IMR-90 (cell line): ENCODE measurements around the gene ANXA1. TPM values are rescaled to one million over a fixed set of nuclear protein-coding genes. Genes with fewer than 3 reads are reported as not detected.

ENCODE experiments used
- ATAC-seq: fragments of 200-7000 bp; cut with Tn5 transposase; 2 replicates; pipeline ENCODE4 v1.9.1; 2020; ENCODE audit warnings: low read depth, mild to moderate bottlenecking, moderate library complexity
- BruUV-seq: library from RNA; stranded (reverse); fragments of 400-500 nt; replicated peaks from 2 replicates; lab custom pipeline; 2021; lab: Mats Ljungman, UMichigan
- CTCF ChIA-PET: fragments of 300-600 bp; formaldehyde crosslinking; extraction: SDS; loops from one replicate; lab custom pipeline; 2021; ENCODE audit warnings: antibody characterized with exemption; lab: Yijun Ruan, JAX
- POLR2A ChIA-PET: fragments of 300-600 bp; sonication (Branson Sonifier 250); formaldehyde crosslinking; loops from one replicate; lab custom pipeline; 2022; ENCODE audit warnings: antibody characterized with exemption; ENCODE audit not compliant: unreplicated experiment; lab: Charles Lee
- DNase-seq: peaks from one replicate; pipeline ENCODE4 v3.0.0; 2013
- H2AFZ ChIP-seq: replicated peaks from 2 replicates; pipeline ENCODE3; 2013; ENCODE audit warnings: low read length, mild to moderate bottlenecking; ENCODE audit not compliant: poor library complexity
- H2AK5ac ChIP-seq: 2 replicates; pipeline ENCODE4 v1.6.1; 2013; ENCODE audit warnings: low read depth, low read length, inconsistent platforms
- H2AK9ac ChIP-seq: replicated peaks from 2 replicates; pipeline ENCODE3; 2013; ENCODE audit warnings: mild to moderate bottlenecking, low read depth, low read length, moderate library complexity; ENCODE audit not compliant: poor library complexity
- H2BK120ac ChIP-seq: 2 replicates; pipeline ENCODE4 v1.6.1; 2013; ENCODE audit warnings: low read depth, low read length, inconsistent platforms
- H2BK15ac ChIP-seq: 3 replicates; pipeline ENCODE4 v1.6.1; 2013; ENCODE audit warnings: low read depth, low read length, inconsistent platforms
- H2BK20ac ChIP-seq: 2 replicates; pipeline ENCODE4 v1.6.1; 2013; ENCODE audit warnings: low read depth, mild to moderate bottlenecking, inconsistent platforms, low read length, moderate library complexity
- H2BK5ac ChIP-seq: 2 replicates; pipeline ENCODE4 v1.6.1; 2013; ENCODE audit warnings: mild to moderate bottlenecking, low read depth, low read length, inconsistent platforms; ENCODE audit not compliant: poor library complexity, severe bottlenecking
- H3K14ac ChIP-seq: replicated peaks from 2 replicates; pipeline ENCODE4 v1.6.1; 2013; ENCODE audit warnings: low read depth, low read length, inconsistent platforms
- H3K18ac ChIP-seq: 2 replicates; pipeline ENCODE4 v1.6.1; 2013; ENCODE audit warnings: low read depth, low read length, control low read depth
- H3K23ac ChIP-seq: 2 replicates; pipeline ENCODE4 v1.6.1; 2013; ENCODE audit warnings: low read depth, low read length, inconsistent platforms
- H3K27ac ChIP-seq: 2 replicates; pipeline ENCODE4 v1.5.1; 2013; ENCODE audit warnings: mild to moderate bottlenecking, control low read depth, low read length; ENCODE audit not compliant: insufficient read depth
- H3K27me3 ChIP-seq: 2 replicates; pipeline ENCODE4 v1.6.1; 2013; ENCODE audit warnings: low read length; ENCODE audit not compliant: control insufficient read depth, insufficient read depth
- H3K36me3 ChIP-seq: 2 replicates; pipeline ENCODE4 v1.6.1; 2013; ENCODE audit warnings: low read length, mixed read lengths; ENCODE audit not compliant: control insufficient read depth, insufficient read depth
- H3K4ac ChIP-seq: 2 replicates; pipeline ENCODE4 v1.6.1; 2013; ENCODE audit warnings: low read depth, low read length, inconsistent platforms
- H3K4me1 ChIP-seq: 2 replicates; pipeline ENCODE4 v1.6.1; 2013; ENCODE audit warnings: low read length, mixed read lengths; ENCODE audit not compliant: control insufficient read depth, insufficient read depth
- H3K4me2 ChIP-seq: 2 replicates; pipeline ENCODE4 v1.6.1; 2013; ENCODE audit warnings: low read depth, mild to moderate bottlenecking, control low read depth, low read length, moderate library complexity
- H3K4me3 ChIP-seq: 2 replicates; pipeline ENCODE4 v1.5.1; 2013; ENCODE audit warnings: low read depth, mild to moderate bottlenecking, control low read depth, low read length, moderate library complexity; ENCODE audit not compliant: insufficient read depth
- H3K56ac ChIP-seq: 2 replicates; pipeline ENCODE4 v1.6.1; 2013; ENCODE audit warnings: low read length, inconsistent platforms; ENCODE audit not compliant: insufficient read depth; ENCODE audit errors: extremely low read depth
- H3K79me1 ChIP-seq, 2 experiments: 2 replicates each; pipeline ENCODE4 v1.6.1; 2013; ENCODE audit warnings: low read length in 2 of 2, inconsistent platforms in 1 of 2, low read depth in 1 of 2
- H3K9ac ChIP-seq: 2 replicates; pipeline ENCODE4 v1.6.1; 2013; ENCODE audit warnings: low read depth, low read length, control low read depth
- H3K9me1 ChIP-seq: 2 replicates; pipeline ENCODE4 v1.6.1; 2013; ENCODE audit warnings: low read length, inconsistent platforms; ENCODE audit not compliant: insufficient read depth
- H3K9me3 ChIP-seq: 2 replicates; pipeline ENCODE4 v1.6.1; 2013; ENCODE audit warnings: low read length; ENCODE audit not compliant: control insufficient read depth, insufficient read depth
- H4K20me1 ChIP-seq: 2 replicates; pipeline ENCODE4 v1.6.1; 2013; ENCODE audit warnings: low read length, inconsistent platforms; ENCODE audit not compliant: insufficient read depth
- H4K5ac ChIP-seq: 2 replicates; pipeline ENCODE4 v1.6.1; 2013; ENCODE audit warnings: mild to moderate bottlenecking, low read depth, low read length, control low read depth
- H4K8ac ChIP-seq, 2 experiments: 2 replicates each; pipeline ENCODE4 v1.6.1; 2013; ENCODE audit warnings: low read depth in 2 of 2, low read length in 2 of 2, control low read depth in 1 of 2, inconsistent platforms in 1 of 2
- H4K91ac ChIP-seq: 2 replicates; pipeline ENCODE4 v1.6.1; 2013; ENCODE audit warnings: low read depth, low read length, inconsistent platforms; ENCODE audit not compliant: insufficient read depth
- BHLHE40 ChIP-seq: fragments of 150-350 bp; IDR thresholded peaks from 2 replicates; pipeline ENCODE4 v1.6.1; 2016; ENCODE audit warnings: mild to moderate bottlenecking, low read depth, low read length
- CEBPB ChIP-seq: IDR thresholded peaks from 2 replicates; pipeline ENCODE4 v1.6.1; 2012; ENCODE audit warnings: low read depth, low read length, improper control_type of control experiment
- ELK1 ChIP-seq: fragments of 150-350 bp; IDR thresholded peaks from 2 replicates; pipeline ENCODE4 v1.6.1; 2016; ENCODE audit warnings: low read depth, mild to moderate bottlenecking, low read length, moderate library complexity, borderline replicate concordance
- MXI1 ChIP-seq: IDR thresholded peaks from 2 replicates; pipeline ENCODE4 v1.6.1; 2012; ENCODE audit warnings: low read depth, mild to moderate bottlenecking, low read length, moderate library complexity, borderline replicate concordance
- RAD21 ChIP-seq: IDR thresholded peaks from 2 replicates; pipeline ENCODE4 v1.6.1; 2012; ENCODE audit warnings: low read length, improper control_type of control experiment
- WGBS, 2 experiments: methylation state at CpG; one replicate each; pipeline versions ENCODE4 v1.1.5 to v1.1.7; 2013; ENCODE audit warnings: missing lambda C conversion rate in 2 of 2; ENCODE audit not compliant: insufficient read length in 1 of 2; ENCODE audit errors: extremely low coverage in 2 of 2; 5-methylcytosine and 5-hydroxymethylcytosine counted together
- dilution Hi-C: fragments of 300-500 bp; cut with HindIII; formaldehyde crosslinking; loops from one replicate; pipeline ENCODE4 v1.14.3; 2018; ENCODE audit warnings: low sequenced_read_pairs; ENCODE audit not compliant: unreplicated experiment
- in situ Hi-C: fragments of 300-500 bp; cut with MboI; formaldehyde crosslinking; loops from 3 replicates; pipeline ENCODE4 v1.14.3; 2019; ENCODE audit warnings: low sequenced_read_pairs, inconsistent platforms, mixed read lengths
- intact Hi-C: fragments of 100-400 bp; cut with micrococcal nuclease; formaldehyde crosslinking; loops from 2 replicates; pipeline ENCODE4 v1.10.0; 2022
- polyA plus RNA-seq, 3 experiments: library from polyadenylated mRNA; depleted of rRNA; stranded (reverse); fragments of >200 nt; gene quantifications; 2 replicates each; pipeline ENCODE4 v1.2.3, GENCODE V29; 2012; ENCODE audit warnings: low replicate concordance in 1 of 3
- total RNA-seq: library from RNA; depleted of rRNA; stranded (reverse); fragments of >200 nt; gene quantifications from 2 replicates; pipeline ENCODE4 v1.2.3, GENCODE V29; 2012

ANXA1 gene
- total and polyA plus RNA-seq, 2 of the 4 experiments (the other 2 are of a cell fraction), result 520 to 583 TPM

DNA sequence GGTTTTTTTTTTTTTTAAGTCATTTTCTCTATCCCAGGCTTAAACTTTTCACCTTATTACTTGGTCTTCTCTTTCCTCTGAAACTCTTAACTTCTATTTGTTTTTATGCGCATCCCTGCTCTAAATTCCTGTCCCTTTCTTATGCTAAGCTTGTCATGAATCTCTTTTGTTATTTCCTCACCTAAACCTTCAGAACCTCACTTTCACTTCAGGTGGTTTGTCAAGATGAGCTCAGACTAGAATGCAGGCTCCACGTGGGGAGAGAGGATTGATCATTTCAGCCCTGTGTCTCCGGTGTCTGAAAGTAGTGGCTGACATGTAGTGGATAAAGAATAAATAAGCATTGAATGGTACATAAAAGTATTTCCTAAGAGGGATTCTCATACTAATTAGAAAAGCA, 63.6 kb downstream of the ANXA1 start:
- in situ Hi-C loops (loop anchor here (25.0 kb wide), 1 partner anchor 1347 kb away; no protein-coding TSS in a partner anchor), dilution Hi-C loops (no loop called here), intact Hi-C loops (no loop called here)
- H4K20me1 ChIP-seq, result no peaks in the 10 kb centered on the region
- H3K4me1 ChIP-seq, result no peaks in the 10 kb centered on the region
- no CpG with 5 or more reads among the region's 3 CpGs for WGBS, 2 experiments
- H3K4me3 ChIP-seq, result no peak overlapping the region
- no peak overlapping the region for H3K56ac ChIP-seq
- H2BK20ac ChIP-seq, result no peak overlapping the region
- H3K36me3 ChIP-seq, result no peaks in the 10 kb centered on the region
- TF ChIP-seq BHLHE40 (no peak), ELK1 (no peak), RAD21 (no peak), MXI1 (no peak), CEBPB (no peak)
- no peak overlapping the region for H2AK5ac ChIP-seq
- no peak overlapping the region for H3K4me2 ChIP-seq
- H2AFZ ChIP-seq, result no peak overlapping the region
- no peak overlapping the region for H3K27ac ChIP-seq
- H4K8ac ChIP-seq, result no peak overlapping the region
- H2AK9ac ChIP-seq, result no peak overlapping the region
- no peak overlapping the region for H2BK15ac ChIP-seq
- DNase-seq (no peak), ATAC-seq (no peak)
- no peaks in the 10 kb centered on the region; the same call in 1 of the 2 replicates for H3K27me3 ChIP-seq
- H3K9me1 ChIP-seq, result no peaks in the 10 kb centered on the region
- no TSS peak for BruUV-seq
- no peak overlapping the region for H3K23ac ChIP-seq
- H3K79me1 ChIP-seq, result no peaks in the 10 kb centered on the region
- no peak overlapping the region for H3K9ac ChIP-seq
- POLR2A ChIA-PET, result no interaction called here
- CTCF ChIA-PET, result interaction anchor here (1.3 kb wide), 1 partner anchor 14 kb away, joined by 7 read pairs; no protein-coding TSS in a partner anchor
- H2BK120ac ChIP-seq, result no peak overlapping the region
- no peak overlapping the region for H4K5ac ChIP-seq
- H3K4ac ChIP-seq, result no peak overlapping the region
- no peak overlapping the region for H3K18ac ChIP-seq
- no peak overlapping the region for H2BK5ac ChIP-seq
- H3K9me3 ChIP-seq, result no peaks in the 10 kb centered on the region
- no peak overlapping the region for H3K14ac ChIP-seq
- no peak overlapping the region for H4K91ac ChIP-seq
